GM18951 (cell line): Measurements from ENCODE around the gene CDAN1.
"Not testable (repeated sequence)": the region's sequence is repeated elsewhere in the genome, so short reads cannot be mapped to it uniquely, and the experiment has no call there.

ENCODE experiments used
- POLR2A ChIP-seq: IDR thresholded peaks from 4 replicates; pipeline ENCODE4 v1.6.1; 2011; ENCODE audit warnings: mild to moderate bottlenecking; ENCODE audit not compliant: insufficient read length, insufficient read depth; ENCODE audit errors: extremely low read depth
- in situ Hi-C: fragments of 300-500 bp; cut with MboI; formaldehyde crosslinking; loops from one replicate; pipeline ENCODE4 v1.12.0; 2022; ENCODE audit warnings: low sequenced_read_pairs, mixed read lengths, inconsistent platforms; ENCODE audit not compliant: unreplicated experiment

CDAN1 gene

DNA sequence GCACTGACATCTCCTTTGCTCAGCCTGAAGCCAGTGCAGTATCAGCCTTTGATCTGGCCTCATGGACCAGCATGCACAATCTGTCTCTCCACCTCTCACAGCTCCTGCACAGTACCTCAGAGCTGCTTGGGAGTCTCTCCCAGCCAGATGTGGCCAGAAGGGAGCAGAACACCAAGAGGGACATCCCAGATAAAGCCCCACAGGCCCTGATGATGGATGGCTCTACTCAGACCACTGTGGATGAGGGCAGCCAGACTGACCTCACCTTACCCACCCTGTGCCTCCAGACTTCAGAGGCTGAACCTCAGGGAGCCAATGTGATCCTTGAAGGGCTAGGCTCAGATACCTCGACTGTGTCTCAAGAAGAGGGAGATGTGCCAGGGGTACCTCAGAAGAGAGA is 44.4 kb downstream of the CDAN1 start:
- in situ Hi-C loops, result no loop called here
- no peak for TF ChIP-seq POLR2A

GRCh38 chr15:42691770-42692169 is 45.2 kb downstream of the CDAN1 start:
- in situ Hi-C loops, result no loop called here
- TF ChIP-seq POLR2A, result no peak

- TF ChIP-seq POLR2A, result no peak
- in situ Hi-C loops, result no loop called here
Measured at GRCh38 chr15:42691308-42691707, 45.6 kb downstream of the CDAN1 start.

DNA sequence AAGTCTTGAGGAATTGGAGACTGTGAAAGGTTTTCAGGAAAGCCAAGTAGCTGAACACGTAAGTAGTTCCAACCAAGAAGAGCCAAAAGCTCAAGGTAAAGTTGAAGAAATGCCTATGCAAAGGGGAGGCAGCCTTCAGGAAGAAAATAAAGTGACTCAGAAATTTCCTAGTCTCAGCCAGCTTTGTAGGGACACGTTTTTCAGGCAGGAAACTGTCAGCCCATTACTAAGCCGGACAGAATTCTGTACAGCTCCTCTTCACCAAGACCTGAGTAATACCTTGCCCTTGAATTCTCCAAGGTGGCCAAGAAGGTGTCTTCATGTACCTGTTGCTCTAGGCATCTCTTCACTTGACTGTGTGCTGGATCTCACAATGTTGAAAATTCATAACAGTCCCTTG is 48.6 kb downstream of the CDAN1 start:
- TF ChIP-seq POLR2A, result no peak
- in situ Hi-C loops, result no loop called here

GRCh38 chr15:42687740-42688139 is 49.2 kb downstream of the CDAN1 start:
- no peak for TF ChIP-seq POLR2A
- in situ Hi-C loops, result no loop called here

GRCh38 chr15:42686281-42686680 is 50.6 kb downstream of the CDAN1 start:
- TF ChIP-seq POLR2A, result no peak
- in situ Hi-C loops, result no loop called here

- in situ Hi-C loops, result no loop called here
- TF ChIP-seq POLR2A, result no peak
Measured at GRCh38 chr15:42681119-42681518, 55.8 kb downstream of the CDAN1 start.

- in situ Hi-C loops, result not testable (repeated sequence)
Measured at GRCh38 chr15:42680142-42680482, 56.8 kb downstream of the CDAN1 start.

DNA sequence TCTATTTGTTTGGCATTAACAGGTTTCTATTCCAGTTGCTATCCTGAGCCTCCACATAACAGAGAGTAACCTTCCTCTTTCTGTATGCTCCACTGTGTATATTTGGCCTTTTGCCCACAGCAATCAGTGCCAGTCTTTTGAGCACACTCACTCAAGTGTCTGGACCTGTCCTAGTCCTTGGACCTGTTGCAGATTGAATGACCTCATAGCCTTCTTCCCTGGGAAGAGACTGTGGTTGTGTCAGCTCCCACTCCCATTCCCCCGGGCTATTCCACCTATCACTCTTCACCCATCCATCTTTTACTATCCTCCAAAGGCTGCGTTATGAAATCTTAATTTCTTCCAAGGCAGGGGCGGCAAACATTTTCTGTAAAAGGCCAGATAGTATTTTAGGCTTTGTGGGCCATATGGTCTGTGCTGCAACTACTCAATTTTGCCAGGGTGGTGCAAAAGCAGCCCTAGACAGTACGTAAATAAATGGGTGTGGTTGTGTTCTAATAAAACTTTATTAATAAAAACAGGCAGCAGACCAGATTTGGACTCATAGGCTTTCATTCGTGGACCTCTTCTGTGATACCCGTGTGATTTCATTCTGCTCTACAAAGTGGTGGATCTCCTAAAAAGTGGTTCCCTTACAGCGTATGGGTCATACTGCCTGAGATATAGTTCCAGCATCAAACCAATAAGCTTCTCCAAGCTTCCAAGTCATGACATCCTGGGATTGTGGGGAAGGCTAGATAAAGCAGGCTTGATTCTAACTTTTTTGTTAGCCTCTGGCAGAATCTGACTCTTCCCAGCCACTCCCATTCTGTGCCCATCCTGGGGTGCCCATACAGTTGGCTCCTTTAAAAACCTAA is 57.4 kb downstream of the CDAN1 start:
- in situ Hi-C loops, result no loop called here
- TF ChIP-seq POLR2A, result no peak

DNA sequence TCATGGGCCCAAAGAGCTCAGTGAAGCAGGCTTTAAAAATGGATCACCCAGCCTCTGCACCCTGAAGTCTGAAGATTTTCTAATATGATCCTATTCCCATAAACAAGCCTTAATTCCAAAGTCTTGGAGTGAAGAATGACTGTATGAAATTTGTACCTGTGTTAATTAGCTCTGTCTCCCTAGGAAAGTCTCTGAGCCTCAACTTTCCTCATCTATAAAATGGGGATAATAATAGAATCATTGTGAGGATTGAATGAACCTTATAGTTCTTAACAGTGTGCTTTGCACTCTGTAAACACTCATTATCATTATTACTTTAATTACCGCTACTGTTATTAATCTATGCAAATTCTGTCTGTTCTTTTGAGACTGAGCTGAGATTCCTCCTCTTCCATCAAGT is 61.9 kb downstream of the CDAN1 start:
- no peak for TF ChIP-seq POLR2A
- in situ Hi-C loops, result no loop called here

DNA sequence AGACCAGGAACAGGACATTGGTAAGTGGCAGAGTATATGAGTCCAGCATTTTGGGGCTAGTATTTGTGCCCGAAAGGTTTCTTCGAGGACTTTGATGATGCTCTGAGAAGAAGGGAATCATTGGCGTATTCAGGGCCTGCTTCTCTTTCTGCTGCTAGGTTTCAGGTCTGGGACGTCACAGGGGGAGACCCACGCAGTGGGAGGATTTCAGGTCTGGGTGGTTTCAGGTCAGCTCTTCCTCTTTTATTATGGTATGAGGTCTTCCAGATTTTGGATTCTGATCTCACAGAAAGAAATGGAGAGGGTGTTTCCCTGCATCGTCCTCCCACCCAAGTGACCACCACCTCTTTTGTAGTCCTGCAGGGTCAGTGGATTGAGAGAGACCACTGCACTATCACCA is 62.5 kb downstream of the CDAN1 start:
- in situ Hi-C loops, result no loop called here
- TF ChIP-seq POLR2A, result no peak
